VCaP (cell line): ENCODE data around the gene COL8A1.

Source experiments
- H3K27ac ChIP-seq: fragments of 450-650 bp; 2 replicates; pipeline ENCODE4 v1.5.1; 2017
- CTCF ChIP-seq: fragments of 450-650 bp; conservative IDR thresholded peaks from 2 replicates; pipeline ENCODE4 v1.5.1; 2017; ENCODE audit warnings: mild to moderate bottlenecking, moderate library complexity

Gene COL8A1

DNA sequence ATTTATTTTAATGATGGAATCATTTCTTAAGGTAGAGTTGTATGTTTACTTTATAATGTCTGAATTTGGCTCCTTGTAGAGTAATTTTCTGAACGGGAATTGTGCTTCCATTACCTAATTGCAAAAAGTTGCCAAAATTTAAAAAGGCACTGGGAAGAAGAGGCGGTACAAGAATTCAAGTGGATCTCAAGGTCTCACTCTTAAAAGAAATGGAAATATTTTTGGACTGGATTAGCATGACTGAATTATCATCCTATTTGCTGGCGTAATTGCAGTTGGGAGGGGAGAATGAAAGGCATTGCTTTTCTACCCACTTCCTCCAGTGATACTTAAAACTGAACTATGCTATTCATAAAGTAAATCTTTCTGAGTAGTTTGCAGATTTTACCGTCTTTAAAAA lies 46.2 kb downstream of the COL8A1 start:
- H3K27ac ChIP-seq = no peak overlapping the region
- no peak for TF ChIP-seq CTCF

- no peak for TF ChIP-seq CTCF
- no peak overlapping the region for H3K27ac ChIP-seq
Measured at GRCh38 chr3:99686469-99686868, 48.1 kb downstream of the COL8A1 start.

- TF ChIP-seq CTCF = peak; percentile 83
- H3K27ac ChIP-seq = no peak overlapping the region
Measured at GRCh38 chr3:99686955-99687612, 48.7 kb downstream of the COL8A1 start.

- no peak overlapping the region for H3K27ac ChIP-seq
- no peak for TF ChIP-seq CTCF
Measured at GRCh38 chr3:99690761-99691369, 52.5 kb downstream of the COL8A1 start.

DNA sequence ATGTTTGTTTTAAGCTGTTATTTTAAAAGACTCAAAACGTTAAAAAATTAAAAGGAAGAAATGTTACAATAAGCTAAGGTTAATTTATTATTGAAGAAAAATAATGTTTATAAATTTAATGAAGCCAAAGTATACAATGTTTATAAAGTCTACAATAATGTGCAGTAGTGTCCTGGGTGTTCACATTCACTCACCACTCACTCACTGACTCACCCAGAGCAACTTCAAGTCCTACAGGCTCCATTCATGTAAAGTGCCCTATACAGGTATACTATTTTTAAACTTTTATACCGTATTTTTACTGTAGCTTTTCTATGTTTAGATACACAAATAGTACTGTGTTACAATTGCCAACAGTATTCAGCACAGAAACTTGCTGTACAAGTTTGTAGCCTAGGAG lies 55.2 kb downstream of the COL8A1 start:
- no peak overlapping the region for H3K27ac ChIP-seq
- TF ChIP-seq CTCF = no peak

DNA sequence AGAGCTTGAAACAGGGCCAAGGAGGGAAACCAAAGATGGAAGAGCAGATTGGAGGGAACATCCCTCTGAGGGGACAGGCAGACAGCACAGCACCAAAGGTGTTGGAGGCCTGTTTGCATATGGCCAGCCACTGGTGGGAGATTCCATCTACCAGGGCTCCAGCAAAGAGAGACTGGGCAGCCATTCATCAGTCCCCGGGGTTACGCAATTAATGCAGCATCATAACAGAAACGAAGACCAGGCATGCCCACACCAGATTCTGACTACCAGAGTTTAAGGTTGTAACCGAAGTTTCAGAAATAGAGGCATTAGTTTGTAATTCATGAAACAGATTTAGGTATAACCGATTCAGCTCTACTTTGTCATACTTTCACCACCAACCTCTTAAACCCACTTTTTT lies 58.1 kb downstream of the COL8A1 start:
- TF ChIP-seq CTCF = no peak
- H3K27ac ChIP-seq = no peak overlapping the region

DNA sequence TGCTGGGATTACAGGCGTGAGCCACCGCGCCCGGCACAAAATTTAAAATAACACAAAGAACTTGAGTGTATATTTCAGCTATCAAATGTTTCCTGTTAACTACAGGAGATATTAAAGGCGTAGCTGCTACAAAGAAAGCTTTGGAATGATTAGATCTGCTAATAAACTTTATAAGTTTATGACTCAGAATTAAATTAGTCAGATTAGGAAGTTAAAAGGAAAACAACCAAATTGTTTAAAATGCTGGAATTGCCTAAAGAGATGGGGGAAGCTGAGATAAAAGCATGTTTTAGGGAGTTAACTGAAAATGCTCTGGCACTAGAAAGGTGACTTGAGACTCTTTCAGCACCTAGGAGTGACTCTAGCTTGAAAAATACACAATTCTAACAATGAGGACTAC lies 58.9 kb downstream of the COL8A1 start:
- no peak overlapping the region for H3K27ac ChIP-seq
- no peak for TF ChIP-seq CTCF
